Measurements from ENCODE around the gene CRYGC. TPM values are rescaled to one million over a fixed set of nuclear protein-coding genes. Genes with fewer than 3 reads are reported as not detected.

The CRYGC gene
- total RNA-seq, 1 experiment from 2014 or later: not detected

DNA sequence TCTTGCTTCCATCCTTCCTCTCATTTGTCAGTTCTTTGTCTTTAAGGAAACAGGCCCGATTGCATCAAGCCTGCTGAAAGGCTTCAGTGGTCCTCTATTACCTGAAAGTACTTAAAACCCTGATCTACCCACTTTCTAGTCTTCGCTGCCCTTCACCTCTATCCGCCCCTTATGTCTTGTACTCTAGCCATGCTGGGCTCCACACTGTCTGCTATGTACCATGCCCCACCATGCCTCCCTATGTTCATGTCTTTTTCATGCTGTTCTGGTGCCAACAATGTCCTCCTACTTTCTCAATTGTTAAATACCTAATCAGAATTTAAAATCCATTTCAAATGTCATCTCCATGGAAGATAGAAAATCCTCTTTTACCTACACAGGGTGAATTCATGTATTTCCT lies 33.5 kb downstream of the CRYGC start:
- H3K9me3 Mint-ChIP-seq (ENCODE audit: low read depth, unreplicated experiment): no peaks in the 10 kb centered on the region
- H3K36me3 Mint-ChIP-seq (ENCODE audit: insufficient read depth, unreplicated experiment): no peaks in the 10 kb centered on the region
- H3K27ac Mint-ChIP-seq (ENCODE audit: unreplicated experiment): no peak overlapping the region
- CTCF ChIA-PET: interaction anchor here (0.7 kb wide), 1 partner anchor 64 kb away, joined by 3 read pairs; no protein-coding TSS in a partner anchor
- TF ChIP-seq, protein P1, sequence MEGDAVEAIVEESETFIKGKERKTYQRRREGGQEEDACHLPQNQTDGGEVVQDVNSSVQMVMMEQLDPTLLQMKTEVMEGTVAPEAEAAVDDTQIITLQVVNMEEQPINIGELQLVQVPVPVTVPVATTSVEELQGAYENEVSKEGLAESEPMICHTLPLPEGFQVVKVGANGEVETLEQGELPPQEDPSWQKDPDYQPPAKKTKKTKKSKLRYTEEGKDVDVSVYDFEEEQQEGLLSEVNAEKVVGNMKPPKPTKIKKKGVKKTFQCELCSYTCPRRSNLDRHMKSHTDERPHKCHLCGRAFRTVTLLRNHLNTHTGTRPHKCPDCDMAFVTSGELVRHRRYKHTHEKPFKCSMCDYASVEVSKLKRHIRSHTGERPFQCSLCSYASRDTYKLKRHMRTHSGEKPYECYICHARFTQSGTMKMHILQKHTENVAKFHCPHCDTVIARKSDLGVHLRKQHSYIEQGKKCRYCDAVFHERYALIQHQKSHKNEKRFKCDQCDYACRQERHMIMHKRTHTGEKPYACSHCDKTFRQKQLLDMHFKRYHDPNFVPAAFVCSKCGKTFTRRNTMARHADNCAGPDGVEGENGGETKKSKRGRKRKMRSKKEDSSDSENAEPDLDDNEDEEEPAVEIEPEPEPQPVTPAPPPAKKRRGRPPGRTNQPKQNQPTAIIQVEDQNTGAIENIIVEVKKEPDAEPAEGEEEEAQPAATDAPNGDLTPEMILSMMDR (IDR thresholded peaks at IDR 0.05; ENCODE audit: unreplicated experiment): no peak
- no peak for DNase-seq
- H3K27me3 Mint-ChIP-seq (ENCODE audit: unreplicated experiment): peaks cover 26% of the 10 kb centered on the region
- BruUV-seq (replicated peaks): no TSS peak
- H3K4me3 Mint-ChIP-seq (ENCODE audit: low read depth, unreplicated experiment): no peak overlapping the region
- H3K4me1 Mint-ChIP-seq (ENCODE audit: low read depth, unreplicated experiment): peaks cover 6% of the 10 kb centered on the region
- intact Hi-C loops (cut with micrococcal nuclease; ENCODE audit: unreplicated experiment): no loop called here

DNA sequence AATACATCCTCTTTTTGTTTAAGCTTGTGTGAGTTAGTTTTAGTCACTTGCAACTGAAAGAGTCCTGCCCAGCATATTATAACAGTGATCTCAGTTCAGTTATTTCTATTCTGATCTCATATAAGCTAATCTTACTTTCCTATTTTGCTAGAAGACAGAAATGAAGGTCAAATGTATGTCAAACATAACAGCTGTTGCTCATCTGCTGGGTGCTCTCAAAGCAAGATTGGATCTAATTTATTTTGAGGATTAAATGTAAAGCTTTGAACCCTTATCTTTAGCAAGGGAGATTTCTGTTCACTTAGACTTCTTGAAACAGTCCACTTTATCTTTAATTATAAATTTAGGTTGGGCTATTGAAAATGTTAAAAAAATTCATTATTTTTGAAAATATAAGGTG lies 36.5 kb downstream of the CRYGC start:
- Mint-ChIP-seq H3K36me3 (ENCODE audit: insufficient read depth, unreplicated experiment) (no peaks in the 10 kb centered on the region), H3K4me1 (ENCODE audit: low read depth, unreplicated experiment) (no peaks in the 10 kb centered on the region), H3K4me3 (ENCODE audit: low read depth, unreplicated experiment) (no peak overlapping the region), H3K9me3 (ENCODE audit: low read depth, unreplicated experiment) (no peaks in the 10 kb centered on the region), H3K27me3 (ENCODE audit: unreplicated experiment) (peaks cover 26% of the 10 kb centered on the region), H3K27ac (ENCODE audit: unreplicated experiment) (no peak overlapping the region)
- intact Hi-C loops (cut with micrococcal nuclease; ENCODE audit: unreplicated experiment): no loop called here
- CTCF ChIA-PET: no interaction called here
- TF ChIP-seq, protein P1 (IDR thresholded peaks at IDR 0.05; ENCODE audit: unreplicated experiment): no peak
- DNase-seq: no peak
- BruUV-seq (replicated peaks): no TSS peak

DNA sequence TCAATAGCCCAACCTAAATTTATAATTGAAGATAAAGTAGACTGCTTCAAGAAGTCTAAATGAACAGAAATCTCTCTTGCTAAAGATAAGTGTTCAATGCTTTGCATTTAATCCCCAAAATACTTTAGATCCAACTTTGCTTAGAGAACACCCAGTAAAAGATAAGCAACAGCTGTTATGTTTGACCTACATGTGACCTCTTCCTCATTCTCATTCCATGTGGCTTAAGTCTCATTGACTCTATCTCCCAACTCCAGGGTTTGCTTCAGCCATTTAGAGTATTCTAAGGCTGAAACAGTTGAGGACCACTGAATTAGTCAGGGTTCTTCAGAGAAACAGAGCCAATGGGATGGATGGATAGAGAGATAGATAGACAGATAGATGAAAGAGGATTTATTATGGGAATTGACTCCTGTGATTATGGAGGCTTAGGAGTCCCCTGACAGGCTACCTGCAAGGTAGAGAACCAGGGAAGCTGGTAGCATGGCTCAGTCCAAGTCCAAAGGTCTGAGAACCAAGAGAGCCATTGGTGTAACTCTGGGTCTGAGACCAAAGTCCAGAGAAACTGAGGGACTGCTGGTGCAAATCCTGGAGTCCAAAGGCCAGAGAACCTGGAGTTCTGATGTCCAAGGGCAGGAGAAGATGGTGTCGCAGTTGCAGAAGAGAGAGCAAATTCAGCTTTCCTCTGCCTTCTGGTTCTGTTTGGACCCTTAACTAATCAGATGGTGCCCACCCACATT lies 37.4 kb downstream of the CRYGC start:
- intact Hi-C loops (cut with micrococcal nuclease; ENCODE audit: unreplicated experiment): no loop called here
- no peaks in the 10 kb centered on the region for H3K9me3 Mint-ChIP-seq (ENCODE audit: low read depth, unreplicated experiment)
- no peak for DNase-seq
- H3K27me3 Mint-ChIP-seq (ENCODE audit: unreplicated experiment): peaks cover 18% of the 10 kb centered on the region
- H3K36me3 Mint-ChIP-seq (ENCODE audit: insufficient read depth, unreplicated experiment): no peaks in the 10 kb centered on the region
- H3K27ac Mint-ChIP-seq (ENCODE audit: unreplicated experiment): no peak overlapping the region
- TF ChIP-seq, protein P1 (IDR thresholded peaks at IDR 0.05; ENCODE audit: unreplicated experiment): no peak
- BruUV-seq (replicated peaks): no TSS peak
- no peak overlapping the region for H3K4me3 Mint-ChIP-seq (ENCODE audit: low read depth, unreplicated experiment)
- CTCF ChIA-PET: no interaction called here
- H3K4me1 Mint-ChIP-seq (ENCODE audit: low read depth, unreplicated experiment): no peaks in the 10 kb centered on the region

DNA sequence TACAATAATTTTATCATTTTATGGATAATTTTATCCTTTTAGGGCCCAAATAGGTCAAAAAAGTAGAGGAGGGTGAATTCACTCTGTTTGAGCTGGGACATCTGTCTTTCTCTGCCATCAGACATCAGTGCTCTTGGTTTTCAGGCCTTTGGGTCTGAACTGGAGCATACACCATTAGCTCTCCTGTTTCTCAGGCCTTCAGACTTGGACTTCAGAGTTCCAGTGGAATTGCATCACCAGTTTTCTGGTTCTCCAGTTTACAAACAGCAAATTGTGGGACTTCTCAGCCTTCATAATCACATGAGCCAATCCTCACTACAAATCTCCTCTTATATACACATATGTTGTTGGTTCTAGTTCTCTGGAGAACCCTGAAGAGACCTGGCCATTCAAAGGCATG lies 39.2 kb downstream of the CRYGC start:
- no peak for DNase-seq
- no peak overlapping the region for H3K27ac Mint-ChIP-seq (ENCODE audit: unreplicated experiment)
- peaks cover 12% of the 10 kb centered on the region for H3K27me3 Mint-ChIP-seq (ENCODE audit: unreplicated experiment)
- intact Hi-C loops (cut with micrococcal nuclease; ENCODE audit: unreplicated experiment): no loop called here
- BruUV-seq (replicated peaks): no TSS peak
- no peak overlapping the region for H3K4me3 Mint-ChIP-seq (ENCODE audit: low read depth, unreplicated experiment)
- TF ChIP-seq, protein P1 (IDR thresholded peaks at IDR 0.05; ENCODE audit: unreplicated experiment): no peak
- no peaks in the 10 kb centered on the region for H3K9me3 Mint-ChIP-seq (ENCODE audit: low read depth, unreplicated experiment)
- no peaks in the 10 kb centered on the region for H3K36me3 Mint-ChIP-seq (ENCODE audit: insufficient read depth, unreplicated experiment)
- no peaks in the 10 kb centered on the region for H3K4me1 Mint-ChIP-seq (ENCODE audit: low read depth, unreplicated experiment)
- CTCF ChIA-PET: no interaction called here

Measured in Calu3 (cell line).